Loucy (cell line): ENCODE measurements around the gene DUSP5.

Experiments
- CTCF ChIP-seq: fragments of 200-600 bp; sonication (generic); conservative IDR thresholded peaks from 2 replicates; pipeline ENCODE4 v1.5.1; 2014; ENCODE audit warnings: mild to moderate bottlenecking, antibody characterized with exemption, low read length
- EZH2phosphoT487 ChIP-seq: fragments of 200-600 bp; IDR thresholded peaks from 2 replicates; pipeline ENCODE4 v1.6.1; 2018; ENCODE audit warnings: antibody characterized with exemption, mild to moderate bottlenecking, moderate library complexity, borderline replicate concordance

GRCh38 chr10:110491346-110491745, 6.4 kb upstream of the DUSP5 start:
- TF ChIP-seq CTCF (no peak), EZH2phosphoT487 (no peak)
